ENCODE data around the gene WHAMM. TPM values are rescaled to one million over a fixed set of nuclear protein-coding genes. Genes with fewer than 3 reads are reported as not detected.
A peak's percentile ranks its signal among the peaks of the same experiment; 100 is the strongest.

WHAMM gene
- total and polyA plus RNA-seq, 2 experiments from 2014 or later: 3.0 to 3.6 TPM

- Histone ChIP-seq H3K4me2 (ENCODE audit: unreplicated experiment) (peak overlapping the region; percentile 51), H3K9ac (peak overlapping the region; percentile 53), H3K27ac (0 out of 2 replicates have a peak overlapping the region, but pooled peaks have one; percentile 23)
Observed at GRCh38 chr15:82849556-82850512, 40.4 kb downstream of the WHAMM start.

GRCh38 chr15:82850731-82851130 is 41.3 kb downstream of the WHAMM start:
- no peak overlapping the region for H3K27ac ChIP-seq
- H3K4me1 ChIP-seq (ENCODE audit: insufficient read depth): peaks cover 4% of the 10 kb centered on the region
- no peaks in the 10 kb centered on the region for H3K36me3 ChIP-seq (ENCODE audit: low read depth)
- in situ Hi-C loops (cut with MboI): no loop called here
- H2AFZ ChIP-seq: no peak overlapping the region
- H3K4me2 ChIP-seq (ENCODE audit: unreplicated experiment): no peak overlapping the region
- H3K27me3 ChIP-seq (replicated peaks; ENCODE audit: insufficient read depth): no peaks in the 10 kb centered on the region
- H3K9ac ChIP-seq: no peak overlapping the region
- H4K20me1 ChIP-seq (ENCODE audit: insufficient read depth): no peaks in the 10 kb centered on the region
- TF ChIP-seq EZH2phosphoT487 (IDR thresholded peaks at IDR 0.05; ENCODE audit: insufficient read depth, low read depth): no peak
- TF ChIP-seq EZH2 (IDR thresholded peaks at IDR 0.05; ENCODE audit: insufficient read depth, poor library complexity, severe bottlenecking): no peak
- H3K9me2 ChIP-seq (ENCODE audit: insufficient read depth): no peaks in the 10 kb centered on the region
- no peaks in the 10 kb centered on the region for H3K9me3 ChIP-seq (ENCODE audit: low read depth)
- H3K79me2 ChIP-seq (ENCODE audit: insufficient read depth): no peaks in the 10 kb centered on the region
- 59 to 65% methylated on average over 7 of the region's 7 CpGs for WGBS, 2 experiments (ENCODE audit: low coverage in 1 of 2, low lambda C conversion rate in 2 of 2, missing lambda C conversion rate in 2 of 2)
- no peak overlapping the region for H3K4me3 ChIP-seq
- DNase-seq: no peak
- peaks cover 4% of the 10 kb centered on the region; the same call in 1 of the 2 replicates for H3F3A ChIP-seq (ENCODE audit: insufficient read depth)

More at GRCh38 chr15:82849556-82850512, 40.4 kb downstream of the WHAMM start:
- Histone ChIP-seq H3K9me2 (ENCODE audit: insufficient read depth) (no peaks in the 10 kb centered on the region), H3K79me2 (ENCODE audit: insufficient read depth) (no peaks in the 10 kb centered on the region), H3K4me3 (peak overlapping the region; percentile 45; the same call in 1 of the 2 replicates), H3K9me3 (ENCODE audit: low read depth) (no peaks in the 10 kb centered on the region), H4K20me1 (ENCODE audit: insufficient read depth) (no peaks in the 10 kb centered on the region), H3K4me1 (ENCODE audit: insufficient read depth) (peaks cover 4% of the 10 kb centered on the region), H3K36me3 (ENCODE audit: low read depth) (no peaks in the 10 kb centered on the region), H2AFZ (peak overlapping the region; percentile 86), H3K27me3 (replicated peaks; ENCODE audit: insufficient read depth) (no peaks in the 10 kb centered on the region), H3F3A (ENCODE audit: insufficient read depth) (peaks cover 4% of the 10 kb centered on the region; the same call in 1 of the 2 replicates)
- 20% methylated on average over 23 of the region's 23 CpGs for WGBS, 2 experiments (ENCODE audit: low coverage in 1 of 2, low lambda C conversion rate in 2 of 2, missing lambda C conversion rate in 2 of 2)
- peak; percentile 85 for DNase-seq
- no peak for TF ChIP-seq EZH2 (IDR thresholded peaks at IDR 0.05; ENCODE audit: insufficient read depth, poor library complexity, severe bottlenecking)
- TF ChIP-seq EZH2phosphoT487 (IDR thresholded peaks at IDR 0.05; ENCODE audit: insufficient read depth, low read depth): no peak
- in situ Hi-C loops (cut with MboI): no loop called here

- no peak for TF ChIP-seq EZH2 (IDR thresholded peaks at IDR 0.05; ENCODE audit: insufficient read depth, poor library complexity, severe bottlenecking)
- no peak for TF ChIP-seq EZH2phosphoT487 (IDR thresholded peaks at IDR 0.05; ENCODE audit: insufficient read depth, low read depth)
Observed at GRCh38 chr15:82851306-82851850, 42.0 kb downstream of the WHAMM start.

DNA sequence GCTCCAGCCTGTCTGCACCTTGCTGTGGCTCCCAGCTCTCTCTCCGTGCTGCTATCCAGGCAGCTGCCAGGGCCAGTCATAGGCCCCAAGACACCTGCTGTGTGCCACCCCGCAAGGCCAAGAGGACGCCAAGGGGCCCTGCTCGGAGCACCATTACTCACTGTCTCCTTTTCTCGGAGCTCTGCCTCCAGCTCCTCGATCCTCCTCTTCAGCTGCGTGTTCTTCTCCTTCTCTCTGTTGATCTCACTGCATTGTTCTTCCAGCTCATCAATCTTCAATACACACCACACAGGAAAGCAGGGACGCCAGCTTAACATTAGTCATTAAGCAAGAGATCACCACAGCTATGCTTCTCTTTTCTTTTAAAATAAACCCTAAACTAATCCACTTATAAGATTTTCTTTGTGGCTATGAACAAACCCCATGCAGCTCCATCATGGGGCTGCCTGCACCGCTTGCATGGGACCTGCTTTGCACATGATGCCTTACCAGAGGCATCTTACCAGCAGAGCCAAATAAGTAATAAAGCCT is 42.6 kb downstream of the WHAMM start:
- Histone ChIP-seq H3K36me3 (ENCODE audit: low read depth) (no peaks in the 10 kb centered on the region), H3K79me2 (ENCODE audit: insufficient read depth) (no peaks in the 10 kb centered on the region), H3K9ac (no peak overlapping the region), H3K27ac (no peak overlapping the region), H3K4me3 (no peak overlapping the region), H3K4me2 (ENCODE audit: unreplicated experiment) (no peak overlapping the region), H4K20me1 (ENCODE audit: insufficient read depth) (no peaks in the 10 kb centered on the region), H3K9me3 (ENCODE audit: low read depth) (no peaks in the 10 kb centered on the region), H2AFZ (no peak overlapping the region), H3K4me1 (ENCODE audit: insufficient read depth) (peaks cover 4% of the 10 kb centered on the region), H3F3A (ENCODE audit: insufficient read depth) (peaks cover 4% of the 10 kb centered on the region; the same call in 1 of the 2 replicates), H3K27me3 (replicated peaks; ENCODE audit: insufficient read depth) (no peaks in the 10 kb centered on the region), H3K9me2 (ENCODE audit: insufficient read depth) (no peaks in the 10 kb centered on the region)
- in situ Hi-C loops (cut with MboI): no loop called here
- TF ChIP-seq EZH2 (IDR thresholded peaks at IDR 0.05; ENCODE audit: insufficient read depth, poor library complexity, severe bottlenecking): no peak
- DNase-seq: peak; percentile 51
- WGBS, 2 experiments (ENCODE audit: low coverage in 1 of 2, low lambda C conversion rate in 2 of 2, missing lambda C conversion rate in 2 of 2): 73 to 84% methylated on average over 9 of the region's 9 CpGs

More at GRCh38 chr15:82851306-82851850, 42.0 kb downstream of the WHAMM start:
- Histone ChIP-seq H3K4me1 (ENCODE audit: insufficient read depth) (peaks cover 4% of the 10 kb centered on the region), H3K9me2 (ENCODE audit: insufficient read depth) (no peaks in the 10 kb centered on the region), H3K9me3 (ENCODE audit: low read depth) (no peaks in the 10 kb centered on the region), H3K4me2 (ENCODE audit: unreplicated experiment) (no peak overlapping the region), H3K27me3 (replicated peaks; ENCODE audit: insufficient read depth) (no peaks in the 10 kb centered on the region), H3K27ac (no peak overlapping the region), H3K79me2 (ENCODE audit: insufficient read depth) (no peaks in the 10 kb centered on the region), H3K4me3 (no peak overlapping the region), H2AFZ (no peak overlapping the region), H3K9ac (no peak overlapping the region), H4K20me1 (ENCODE audit: insufficient read depth) (no peaks in the 10 kb centered on the region), H3F3A (ENCODE audit: insufficient read depth) (peaks cover 4% of the 10 kb centered on the region; the same call in 1 of the 2 replicates), H3K36me3 (ENCODE audit: low read depth) (no peaks in the 10 kb centered on the region)
- DNase-seq: no peak
- WGBS, 2 experiments (ENCODE audit: low coverage in 1 of 2, low lambda C conversion rate in 2 of 2, missing lambda C conversion rate in 2 of 2): 81% methylated on average over 14 of the region's 14 CpGs
- in situ Hi-C loops (cut with MboI): no loop called here
